ENCODE data around the gene PLXNA4. TPM values are rescaled to one million over a fixed set of nuclear protein-coding genes. Genes with fewer than 3 reads are reported as not detected.

PLXNA4 gene
- total RNA-seq, 1 donor from 2014 or later: 3.3 TPM

GRCh38 chr7:132438926-132439325 lies 137.3 kb downstream of the PLXNA4 start:
- TF ChIP-seq CTCF (IDR thresholded peaks at IDR 0.05; ENCODE audit: insufficient read depth, low read depth, low read length): no peak
- no peak for TF ChIP-seq EZH2 (IDR thresholded peaks at IDR 0.05; ENCODE audit: insufficient read depth, low read length)
- Histone ChIP-seq H3K4me1 (ENCODE audit: insufficient read depth, low read length) (no peaks in the 10 kb centered on the region), H3K9ac (ENCODE audit: low read length) (no peak overlapping the region), H3K4me2 (ENCODE audit: low read length) (no peak overlapping the region), H3K27ac (ENCODE audit: low read depth, low read length) (no peak overlapping the region), H3K4me3 (ENCODE audit: insufficient read depth, low read depth, low read length) (no peak overlapping the region), H4K20me1 (ENCODE audit: insufficient read depth, low read length) (no peaks in the 10 kb centered on the region), H3K79me2 (ENCODE audit: insufficient read depth, low read length) (no peaks in the 10 kb centered on the region), H2AFZ (ENCODE audit: low read depth, low read length) (no peak overlapping the region), H3K9me3 (ENCODE audit: insufficient read depth, low read depth, low read length) (no peaks in the 10 kb centered on the region), H3K36me3 (ENCODE audit: insufficient read depth, low read length) (no peaks in the 10 kb centered on the region), H3K27me3 (ENCODE audit: insufficient read depth, low read length) (no peaks in the 10 kb centered on the region)
- no peak for FAIRE-seq
- no peaks in the 10 kb centered on the region for H3K4me1 Mint-ChIP-seq (ENCODE audit: low read depth, unreplicated experiment)
- H3K4me3 Mint-ChIP-seq (ENCODE audit: unreplicated experiment): no peak overlapping the region
- peaks cover 43% of the 10 kb centered on the region for H3K27me3 Mint-ChIP-seq (ENCODE audit: low read depth, unreplicated experiment)
- H3K9me3 Mint-ChIP-seq (ENCODE audit: unreplicated experiment): peaks cover 4% of the 10 kb centered on the region
- no peak overlapping the region for H3K27ac Mint-ChIP-seq (ENCODE audit: unreplicated experiment)
- peaks cover 3% of the 10 kb centered on the region for H3K36me3 Mint-ChIP-seq (ENCODE audit: low read depth, unreplicated experiment)
- no peak for DNase-seq (ENCODE audit: low read depth)

GRCh38 chr7:132437730-132438129 lies 138.5 kb downstream of the PLXNA4 start:
- no peak overlapping the region for H3K4me2 ChIP-seq (ENCODE audit: low read length)
- H3K9ac ChIP-seq (ENCODE audit: low read length): no peak overlapping the region
- H3K4me1 Mint-ChIP-seq (ENCODE audit: low read depth, unreplicated experiment): no peaks in the 10 kb centered on the region
- TF ChIP-seq CTCF (IDR thresholded peaks at IDR 0.05; ENCODE audit: insufficient read depth, low read depth, low read length) (no peak), EZH2 (IDR thresholded peaks at IDR 0.05; ENCODE audit: insufficient read depth, low read length) (no peak)
- H3K4me1 ChIP-seq (ENCODE audit: insufficient read depth, low read length): no peaks in the 10 kb centered on the region
- no peaks in the 10 kb centered on the region for H3K9me3 ChIP-seq (ENCODE audit: insufficient read depth, low read depth, low read length)
- H3K79me2 ChIP-seq (ENCODE audit: insufficient read depth, low read length): no peaks in the 10 kb centered on the region
- DNase-seq (ENCODE audit: low read depth): no peak
- no peaks in the 10 kb centered on the region for H3K9me3 Mint-ChIP-seq (ENCODE audit: unreplicated experiment)
- H3K4me3 ChIP-seq (ENCODE audit: insufficient read depth, low read depth, low read length): no peak overlapping the region
- FAIRE-seq: no peak
- no peaks in the 10 kb centered on the region for H3K36me3 ChIP-seq (ENCODE audit: insufficient read depth, low read length)
- H3K4me3 Mint-ChIP-seq (ENCODE audit: unreplicated experiment): no peak overlapping the region
- no peaks in the 10 kb centered on the region for H4K20me1 ChIP-seq (ENCODE audit: insufficient read depth, low read length)
- no peaks in the 10 kb centered on the region for H3K36me3 Mint-ChIP-seq (ENCODE audit: low read depth, unreplicated experiment)
- no peak overlapping the region for H3K27ac Mint-ChIP-seq (ENCODE audit: unreplicated experiment)
- no peak overlapping the region for H3K27ac ChIP-seq (ENCODE audit: low read depth, low read length)
- peaks cover 35% of the 10 kb centered on the region for H3K27me3 Mint-ChIP-seq (ENCODE audit: low read depth, unreplicated experiment)
- no peak overlapping the region for H2AFZ ChIP-seq (ENCODE audit: low read depth, low read length)
- no peaks in the 10 kb centered on the region for H3K27me3 ChIP-seq (ENCODE audit: insufficient read depth, low read length)

- Histone ChIP-seq H3K4me1 (ENCODE audit: insufficient read depth, low read length) (peaks cover 12% of the 10 kb centered on the region), H3K4me2 (ENCODE audit: low read length) (no peak overlapping the region), H4K20me1 (ENCODE audit: insufficient read depth, low read length) (no peaks in the 10 kb centered on the region), H3K79me2 (ENCODE audit: insufficient read depth, low read length) (no peaks in the 10 kb centered on the region), H3K9ac (ENCODE audit: low read length) (no peak overlapping the region), H3K9me3 (ENCODE audit: insufficient read depth, low read depth, low read length) (no peaks in the 10 kb centered on the region), H3K27me3 (ENCODE audit: insufficient read depth, low read length) (no peaks in the 10 kb centered on the region), H3K36me3 (ENCODE audit: insufficient read depth, low read length) (no peaks in the 10 kb centered on the region), H3K4me3 (ENCODE audit: insufficient read depth, low read depth, low read length) (no peak overlapping the region), H3K27ac (ENCODE audit: low read depth, low read length) (no peak overlapping the region), H2AFZ (ENCODE audit: low read depth, low read length) (no peak overlapping the region)
- no peak for TF ChIP-seq CTCF (IDR thresholded peaks at IDR 0.05; ENCODE audit: insufficient read depth, low read depth, low read length)
- TF ChIP-seq EZH2 (IDR thresholded peaks at IDR 0.05; ENCODE audit: insufficient read depth, low read length): no peak
- Mint-ChIP-seq H3K27me3 (ENCODE audit: low read depth, unreplicated experiment) (peaks cover 25% of the 10 kb centered on the region), H3K9me3 (ENCODE audit: unreplicated experiment) (peaks cover 3% of the 10 kb centered on the region), H3K4me3 (ENCODE audit: unreplicated experiment) (no peak overlapping the region), H3K36me3 (ENCODE audit: low read depth, unreplicated experiment) (no peaks in the 10 kb centered on the region), H3K4me1 (ENCODE audit: low read depth, unreplicated experiment) (peaks cover 3% of the 10 kb centered on the region), H3K27ac (ENCODE audit: unreplicated experiment) (no peak overlapping the region)
- DNase-seq (ENCODE audit: low read depth) (no peak), FAIRE-seq (no peak)
Measured at GRCh38 chr7:132436121-132436520, 140.1 kb downstream of the PLXNA4 start.

All from astrocyte (in vitro differentiated cells and primary cell).